Skeletal muscle satellite cell (primary cell): ENCODE results near the gene PARN.

Source experiments
- H3K27me3 ChIP-seq: 2 replicates; pipeline ENCODE4 v1.7.0; 2013; ENCODE audit warnings: low read length; ENCODE audit not compliant: control insufficient read depth, insufficient read depth
- H3K36me3 ChIP-seq: 2 replicates; pipeline ENCODE4 v1.7.0; 2013; ENCODE audit warnings: mild to moderate bottlenecking, control low read depth, low read length; ENCODE audit not compliant: insufficient read depth
- H3K4me1 ChIP-seq: 2 replicates; pipeline ENCODE4 v1.7.0; 2013; ENCODE audit warnings: low read length; ENCODE audit not compliant: control insufficient read depth, insufficient read depth
- H3K4me2 ChIP-seq: 2 replicates; pipeline ENCODE4 v1.7.0; 2013; ENCODE audit warnings: mild to moderate bottlenecking, low read length
- H3K4me3 ChIP-seq: 2 replicates; pipeline ENCODE4 v1.7.0; 2013; ENCODE audit warnings: low read length
- H3K9ac ChIP-seq: 2 replicates; pipeline ENCODE4 v1.7.0; 2013; ENCODE audit warnings: mild to moderate bottlenecking, low read depth, low read length, moderate library complexity
- H3K9me3 ChIP-seq: replicated peaks from 2 replicates; pipeline ENCODE4 v1.7.0; 2013; ENCODE audit warnings: mild to moderate bottlenecking, control low read depth, low read length

The PARN gene

GRCh38 chr16:14491861-14492529 is 138.1 kb downstream of the PARN start:
- no peaks in the 10 kb centered on the region for H3K27me3 ChIP-seq
- no peak overlapping the region for H3K9ac ChIP-seq
- H3K4me3 ChIP-seq = no peak overlapping the region

GRCh38 chr16:14490235-14490634 is 139.8 kb downstream of the PARN start:
- H3K4me3 ChIP-seq = no peak overlapping the region
- H3K4me2 ChIP-seq = no peak overlapping the region
- H3K27me3 ChIP-seq = no peaks in the 10 kb centered on the region
- H3K9me3 ChIP-seq = no peaks in the 10 kb centered on the region
- H3K36me3 ChIP-seq = no peaks in the 10 kb centered on the region
- H3K9ac ChIP-seq = no peak overlapping the region
- H3K4me1 ChIP-seq = peaks cover 22% of the 10 kb centered on the region

More at GRCh38 chr16:14491861-14492529, 138.1 kb downstream of the PARN start:
- H3K36me3 ChIP-seq = no peaks in the 10 kb centered on the region
- H3K9me3 ChIP-seq = no peaks in the 10 kb centered on the region
- no peak overlapping the region for H3K4me2 ChIP-seq
- H3K4me1 ChIP-seq = peaks cover 11% of the 10 kb centered on the region

DNA sequence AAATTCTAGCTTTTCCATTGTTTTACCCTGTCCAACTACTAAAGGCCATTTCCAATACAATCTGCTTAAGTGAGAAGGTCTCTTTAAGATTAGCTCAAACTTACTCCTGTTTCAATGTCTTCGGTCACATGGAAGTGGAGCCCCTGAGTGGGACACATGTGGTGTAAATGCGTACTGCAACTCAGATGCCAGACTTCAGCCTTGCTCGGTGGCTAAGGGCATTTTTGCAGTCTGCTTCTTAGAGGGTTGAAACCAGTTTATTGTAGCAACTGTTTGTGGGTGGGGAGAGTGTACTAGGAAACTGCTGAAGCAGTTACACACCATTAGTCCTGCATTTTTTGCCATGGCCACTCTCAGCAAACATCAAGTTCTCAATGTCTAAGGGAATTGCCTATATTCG is 140.6 kb downstream of the PARN start:
- Histone ChIP-seq H3K4me1 (peaks cover 30% of the 10 kb centered on the region), H3K4me2 (no peak overlapping the region), H3K9ac (no peak overlapping the region), H3K4me3 (no peak overlapping the region), H3K9me3 (no peaks in the 10 kb centered on the region), H3K36me3 (no peaks in the 10 kb centered on the region), H3K27me3 (no peaks in the 10 kb centered on the region)

- H3K4me3 ChIP-seq = no peak overlapping the region
- peaks cover 33% of the 10 kb centered on the region for H3K4me1 ChIP-seq
- H3K4me2 ChIP-seq = peak overlapping the region; percentile 70
- peak overlapping the region; percentile 58 for H3K9ac ChIP-seq
- H3K36me3 ChIP-seq = no peaks in the 10 kb centered on the region
- no peaks in the 10 kb centered on the region for H3K27me3 ChIP-seq
- H3K9me3 ChIP-seq = no peaks in the 10 kb centered on the region
These were observed 142.5 kb downstream of the PARN start for GRCh38 chr16:14487579-14487978.

DNA sequence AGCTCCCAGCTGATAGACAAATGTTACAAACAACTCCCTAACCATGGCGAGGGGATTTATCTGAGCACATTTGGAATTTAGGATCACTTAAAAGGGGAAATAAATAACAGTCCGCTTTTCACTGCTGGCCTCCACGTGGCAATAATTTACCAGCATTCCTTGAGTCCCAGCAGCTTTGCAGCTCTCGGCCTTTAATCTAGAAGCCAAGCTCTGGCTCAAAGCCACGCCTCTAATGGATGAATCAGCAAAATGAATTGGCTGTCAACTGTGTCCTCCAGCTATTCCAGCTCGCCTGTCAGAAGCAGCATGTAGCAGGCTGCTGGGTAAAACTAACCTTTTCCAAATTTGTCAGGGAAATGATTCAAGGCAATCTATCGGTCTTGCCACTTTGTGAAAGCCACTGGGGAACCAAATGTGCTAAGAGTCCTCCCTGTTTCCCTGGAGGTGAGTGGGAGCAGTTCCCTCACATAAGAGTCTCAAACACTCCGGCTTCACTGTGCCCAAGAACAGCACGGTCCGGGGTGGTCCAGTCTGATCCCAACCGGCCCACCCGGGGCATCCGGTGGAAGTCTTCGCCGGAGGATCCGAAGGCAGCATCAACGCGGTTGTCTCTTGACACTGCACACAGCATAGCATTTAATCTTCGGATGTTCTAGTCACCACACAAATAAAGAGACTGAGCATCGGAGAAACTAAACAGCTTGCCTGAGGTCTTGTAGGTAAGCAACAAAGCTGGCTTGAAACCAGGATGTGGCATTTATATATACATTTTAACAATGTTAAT is 143.3 kb downstream of the PARN start:
- peaks cover 4% of the 10 kb centered on the region for H3K36me3 ChIP-seq
- no peaks in the 10 kb centered on the region for H3K9me3 ChIP-seq
- peak overlapping the region; percentile 34 for H3K4me3 ChIP-seq
- H3K27me3 ChIP-seq = no peaks in the 10 kb centered on the region
- H3K4me2 ChIP-seq = peak overlapping the region; percentile 70
- peak overlapping the region; percentile 58 for H3K9ac ChIP-seq
- H3K4me1 ChIP-seq = peaks cover 33% of the 10 kb centered on the region

- H3K4me3 ChIP-seq = no peak overlapping the region
- no peaks in the 10 kb centered on the region for H3K9me3 ChIP-seq
- peak overlapping the region; percentile 58 for H3K9ac ChIP-seq
- peaks cover 6% of the 10 kb centered on the region for H3K36me3 ChIP-seq
- H3K4me1 ChIP-seq = peaks cover 33% of the 10 kb centered on the region
- H3K27me3 ChIP-seq = no peaks in the 10 kb centered on the region
- H3K4me2 ChIP-seq = peak overlapping the region; percentile 70
These were observed 144.1 kb downstream of the PARN start for GRCh38 chr16:14485811-14486519.

GRCh38 chr16:14485121-14485551 is 144.9 kb downstream of the PARN start:
- H3K4me3 ChIP-seq = no peak overlapping the region
- H3K4me1 ChIP-seq = peaks cover 33% of the 10 kb centered on the region
- H3K9me3 ChIP-seq = no peaks in the 10 kb centered on the region
- H3K4me2 ChIP-seq = no peak overlapping the region
- H3K36me3 ChIP-seq = peaks cover 9% of the 10 kb centered on the region
- H3K9ac ChIP-seq = no peak overlapping the region
- H3K27me3 ChIP-seq = no peaks in the 10 kb centered on the region

- Histone ChIP-seq H3K9me3 (no peaks in the 10 kb centered on the region), H3K4me1 (peaks cover 33% of the 10 kb centered on the region), H3K4me3 (no peak overlapping the region), H3K4me2 (no peak overlapping the region), H3K9ac (no peak overlapping the region), H3K27me3 (no peaks in the 10 kb centered on the region), H3K36me3 (peaks cover 14% of the 10 kb centered on the region)
These were observed 146.2 kb downstream of the PARN start for GRCh38 chr16:14483819-14484385.

DNA sequence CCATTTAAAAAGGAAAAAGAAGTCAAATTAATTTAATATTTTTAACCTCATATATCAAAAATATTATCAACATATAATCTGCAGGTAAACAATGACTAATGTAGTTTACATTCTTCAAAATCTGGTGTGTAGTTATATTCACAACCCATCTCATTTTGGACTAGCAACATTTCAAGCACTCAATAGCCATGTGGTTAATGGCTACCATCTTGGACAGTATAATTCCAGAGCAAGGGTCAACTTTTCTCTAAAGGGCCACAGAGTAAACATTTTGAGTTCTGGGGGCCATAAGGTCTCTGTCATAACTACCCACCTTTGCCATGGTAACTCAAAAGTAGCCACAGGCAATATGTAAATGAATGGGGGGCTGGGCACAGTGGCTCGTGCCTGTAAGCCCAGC is 153.9 kb downstream of the PARN start:
- H3K4me2 ChIP-seq = no peak overlapping the region
- no peaks in the 10 kb centered on the region for H3K27me3 ChIP-seq
- H3K4me1 ChIP-seq = peaks cover 6% of the 10 kb centered on the region
- H3K36me3 ChIP-seq = peaks cover 8% of the 10 kb centered on the region
- no peak overlapping the region for H3K9ac ChIP-seq
- no peak overlapping the region for H3K4me3 ChIP-seq
- no peaks in the 10 kb centered on the region for H3K9me3 ChIP-seq

DNA sequence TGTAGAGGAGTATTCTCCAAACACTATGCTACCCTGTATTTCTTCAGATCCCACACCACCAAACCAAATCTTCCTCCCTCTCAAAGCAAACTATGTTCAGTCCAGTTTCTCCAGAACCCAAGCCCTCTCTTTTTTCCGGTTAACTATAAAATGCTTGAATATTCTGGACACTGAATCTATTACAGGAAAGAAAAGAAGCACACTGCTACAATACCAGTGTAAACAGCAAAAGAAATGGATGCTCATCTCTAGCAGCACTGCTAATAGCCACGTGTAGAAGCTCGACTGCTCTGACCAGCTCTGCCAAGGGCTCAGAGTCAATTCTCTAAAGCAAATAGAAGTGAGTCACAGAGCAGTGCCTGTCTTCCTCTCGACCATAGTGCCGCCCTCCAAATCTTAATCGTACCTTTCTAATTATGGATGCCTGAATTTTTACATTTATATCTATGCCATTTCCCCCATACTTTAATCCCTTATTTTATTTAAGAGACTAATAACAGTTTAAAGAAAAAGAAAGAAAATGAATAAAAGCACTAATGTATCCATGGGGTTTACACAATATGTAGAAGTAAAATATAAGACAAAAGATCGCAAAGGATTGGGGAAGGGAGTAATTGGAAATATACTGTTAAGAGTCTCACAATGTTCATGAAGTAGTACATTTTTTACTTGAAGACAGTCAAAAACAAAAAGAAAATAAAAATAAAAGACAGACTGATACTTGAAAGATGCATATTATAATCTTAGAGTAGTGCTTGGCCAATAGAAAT is 154.5 kb downstream of the PARN start:
- no peak overlapping the region for H3K9ac ChIP-seq

DNA sequence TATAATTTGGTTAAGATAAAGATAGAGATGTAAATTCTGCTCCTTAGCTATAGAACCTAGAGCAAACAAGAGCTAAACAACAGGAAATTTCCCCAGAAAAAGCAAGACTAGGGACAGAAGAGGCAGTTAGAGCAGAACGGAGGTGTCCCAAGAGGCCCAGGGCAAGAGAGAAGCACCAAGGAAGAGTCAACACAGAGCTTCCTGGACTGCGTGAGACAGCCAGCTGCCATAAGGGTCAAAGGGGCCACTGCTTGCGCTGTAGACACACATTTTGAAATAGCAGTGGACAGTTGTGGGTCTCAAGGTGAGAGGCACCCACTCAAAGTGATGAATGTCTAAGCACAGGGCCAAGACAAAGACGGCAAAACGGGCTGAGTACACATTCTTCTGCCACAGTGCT is 156.6 kb downstream of the PARN start:
- H3K4me1 ChIP-seq = peaks cover 6% of the 10 kb centered on the region
- no peak overlapping the region for H3K4me3 ChIP-seq
- no peak overlapping the region for H3K9ac ChIP-seq
- H3K9me3 ChIP-seq = no peaks in the 10 kb centered on the region
- H3K4me2 ChIP-seq = no peak overlapping the region
- no peaks in the 10 kb centered on the region for H3K36me3 ChIP-seq
- H3K27me3 ChIP-seq = no peaks in the 10 kb centered on the region

More for the DNA sequence above, 154.5 kb downstream of the PARN start:
- H3K4me2 ChIP-seq = no peak overlapping the region
- no peak overlapping the region for H3K4me3 ChIP-seq
- H3K36me3 ChIP-seq = peaks cover 8% of the 10 kb centered on the region
- no peaks in the 10 kb centered on the region for H3K27me3 ChIP-seq
- H3K4me1 ChIP-seq = peaks cover 6% of the 10 kb centered on the region
- H3K9me3 ChIP-seq = no peaks in the 10 kb centered on the region
